HepG2 (cell line): ENCODE results near the gene ZSWIM7. TPM values are rescaled to one million over a fixed set of nuclear protein-coding genes. Genes with fewer than 3 reads are reported as not detected.

Source experiments
- ATAC-seq: fragments of 200-7000 bp; cut with Tn5 transposase; 3 replicates; pipeline ENCODE4 v1.9.1; 2020; ENCODE audit warnings: mild to moderate bottlenecking, moderate library complexity
- BruUV-seq: library from RNA; stranded (reverse); fragments of 400-500 nt; replicated peaks from 2 replicates; lab custom pipeline; 2021; lab: Mats Ljungman, UMichigan
- CTCF ChIA-PET: fragments of 300-600 bp; formaldehyde crosslinking; extraction: SDS; loops from one replicate; lab custom pipeline; 2021; ENCODE audit warnings: low total read pairs, inconsistent platforms, low intra/inter-chr PET ratio; lab: Yijun Ruan, JAX
- POLR2A ChIA-PET: fragments of 350-600 bp; sonication (Branson Sonifier 250); formaldehyde crosslinking; loops from one replicate; lab custom pipeline; 2020; ENCODE audit warnings: antibody characterized with exemption, inconsistent platforms; lab: Yijun Ruan, JAX
- DNase-seq: peaks from one replicate; pipeline ENCODE4 v3.0.0-alpha.2; 2015; ENCODE audit warnings: low spot score
- FAIRE-seq: peaks from 3 replicates; lab custom pipeline; 2011; peaks lifted over from hg19 to GRCh38; lab: Jason Lieb, UNC
- H2AFZ ChIP-seq: one replicate; pipeline ENCODE4 v1.6.1; 2011; ENCODE audit warnings: low read length, inconsistent platforms
- H3K27ac ChIP-seq: fragments of 300-600 bp; 3 replicates; pipeline ENCODE4 v1.8.0; 2011; ENCODE audit warnings: mixed run types, mild to moderate bottlenecking, mixed read lengths, low read length, inconsistent platforms; ENCODE audit not compliant: insufficient read depth; ENCODE audit errors: extremely low read length
- H3K27me3 ChIP-seq, 2 experiments: fragments of 200-600 bp in 1 of 2; 2 replicates in 1 of 2; 3 replicates in 1 of 2; pipeline versions ENCODE4 v1.6.0 to v1.8.0; 2011; ENCODE audit warnings: low read length in 2 of 2, mild to moderate bottlenecking in 2 of 2, moderate library complexity in 2 of 2, inconsistent platforms in 1 of 2; ENCODE audit not compliant: insufficient read depth in 2 of 2, control insufficient read depth in 1 of 2
- H3K36me3 ChIP-seq, 2 experiments: fragments of 200-600 bp in 1 of 2; replicated peaks in 1 of 2; 2 replicates in 1 of 2; 3 replicates in 1 of 2; pipeline versions ENCODE4 v1.5.1 to v1.8.0; 2011; ENCODE audit warnings: low read length in 2 of 2, inconsistent platforms in 1 of 2; ENCODE audit not compliant: insufficient read depth in 2 of 2, control insufficient read depth in 1 of 2
- H3K4me1 ChIP-seq: 2 replicates; pipeline ENCODE4 v1.5.1; 2012; ENCODE audit warnings: low read length, inconsistent platforms; ENCODE audit not compliant: insufficient read depth
- H3K4me2 ChIP-seq: 2 replicates; pipeline ENCODE4 v1.6.0; 2011; ENCODE audit warnings: low read depth, low read length, inconsistent platforms
- H3K4me3 ChIP-seq, 3 experiments: fragments of 200-600 bp in 1 of 3; sonication (generic), shearing (Covaris generic) in 1 of 3; replicated peaks in 1 of 3; 2 replicates each; pipeline ENCODE4 v1.5.1; 2011 to 2016; ENCODE audit warnings: low read length in 3 of 3, inconsistent platforms in 2 of 3, low read depth in 2 of 3, mild to moderate bottlenecking in 2 of 3, control low read depth in 1 of 3, mixed read lengths in 1 of 3; ENCODE audit not compliant: insufficient read depth in 1 of 3
- H3K79me2 ChIP-seq: one replicate; pipeline ENCODE4 v1.6.1; 2011; ENCODE audit warnings: low read length, inconsistent platforms; ENCODE audit not compliant: insufficient read depth
- H3K9ac ChIP-seq: 2 replicates; pipeline ENCODE4 v1.6.0; 2011; ENCODE audit warnings: mild to moderate bottlenecking, low read depth, low read length, inconsistent platforms; ENCODE audit not compliant: insufficient read depth
- H3K9me3 ChIP-seq: 2 replicates; pipeline ENCODE4 v1.5.1; 2012; ENCODE audit warnings: mild to moderate bottlenecking, low read length
- H4K20me1 ChIP-seq: 2 replicates; pipeline ENCODE4 v1.6.0; 2011; ENCODE audit warnings: inconsistent platforms, mild to moderate bottlenecking, low read length, moderate library complexity; ENCODE audit not compliant: insufficient read depth
- ATF5 ChIP-seq: sonication (generic); formaldehyde crosslinking; IDR thresholded peaks from 2 replicates; pipeline ENCODE4 v1.4.0; 2020; ENCODE audit warnings: mild to moderate bottlenecking, low read depth, missing genetic modification reagents
- ATRX ChIP-seq: sonication (generic); formaldehyde crosslinking; IDR thresholded peaks from 2 replicates; pipeline ENCODE4 v1.4.0; 2020; ENCODE audit warnings: missing genetic modification reagents, borderline replicate concordance
- BRCA1 ChIP-seq: sonication (generic); formaldehyde crosslinking; IDR thresholded peaks from 2 replicates; pipeline ENCODE4 v1.4.0; 2020; ENCODE audit warnings: missing genetic modification reagents
- GMEB2 ChIP-seq: IDR thresholded peaks from 2 replicates; pipeline ENCODE4 v1.6.1; 2016; ENCODE audit warnings: missing biosample characterization, missing genetic modification reagents, low read depth
- HOXA7 ChIP-seq: sonication (generic); formaldehyde crosslinking; IDR thresholded peaks from 2 replicates; pipeline ENCODE4 v1.8.1; 2022; ENCODE audit warnings: mild to moderate bottlenecking, missing genetic modification reagents, moderate library complexity
- NCOA5 ChIP-seq: sonication (generic); formaldehyde crosslinking; IDR thresholded peaks from 2 replicates; pipeline ENCODE4 v1.4.0; 2020; ENCODE audit warnings: missing genetic modification reagents
- RFX3 ChIP-seq: IDR thresholded peaks from 2 replicates; pipeline ENCODE4 v1.6.1; 2016; ENCODE audit warnings: missing biosample characterization, missing genetic modification reagents
- RFXANK ChIP-seq: IDR thresholded peaks from 2 replicates; pipeline ENCODE4 v1.6.1; 2016
- SMARCE1 ChIP-seq: fragments of 450-650 bp; IDR thresholded peaks from 2 replicates; pipeline ENCODE4 v1.6.1; 2017; ENCODE audit warnings: borderline replicate concordance
- ZNF557 ChIP-seq: sonication (generic); formaldehyde crosslinking; IDR thresholded peaks from 2 replicates; pipeline ENCODE4 v1.4.0; 2020; ENCODE audit warnings: missing genetic modification reagents
- ZNF589 ChIP-seq: sonication (generic); formaldehyde crosslinking; conservative IDR thresholded peaks from 2 replicates; pipeline ENCODE4 v1.8.0; 2022; ENCODE audit warnings: mild to moderate bottlenecking, moderate library complexity, missing genetic modification reagents
- ZNF792 ChIP-seq: IDR thresholded peaks from 2 replicates; pipeline ENCODE4 v1.6.1; 2016
- WGBS: methylation state at CpG from one replicate; pipeline ENCODE4 v1.1.6; 2017; ENCODE audit warnings: low lambda C conversion rate; 5-methylcytosine and 5-hydroxymethylcytosine counted together
- in situ Hi-C: cut with HindIII; loops from 2 replicates; pipeline ENCODE4 v1.10.0; 2017; ENCODE audit warnings: low pct_unique_long_range_greater_than_20kb; ENCODE audit not compliant: extremely low pct_ligation_motif_present
- intact Hi-C: fragments of 100-400 bp; cut with micrococcal nuclease; formaldehyde crosslinking; loops from one replicate; pipeline ENCODE4 v1.10.0; 2022; ENCODE audit not compliant: unreplicated experiment
- polyA plus RNA-seq, 8 experiments: library from polyadenylated mRNA; depleted of rRNA in 3 of 8; stranded (reverse) in 7 of 8; unstranded in 1 of 8; fragments of >200 nt; fragmentation: Illumina TruSeq in 4 of 8; extraction: Trizol in 4 of 8; gene quantifications; 2 replicates each; pipeline versions ENCODE4 v1.2.1 to v1.2.3, GENCODE V29; 2011 to 2016; ENCODE audit warnings: low read depth in 4 of 8, missing spikeins in 1 of 8, mixed read lengths in 1 of 8; ENCODE audit not compliant: insufficient read depth in 1 of 8
- total RNA-seq, 5 experiments: library from RNA; depleted of rRNA; stranded (reverse); fragments of >200 nt; fragmentation: Illumina TruSeq; extraction: Trizol; gene quantifications; 2 replicates each; pipeline ENCODE4 v1.2.3, GENCODE V29; 2016; ENCODE audit warnings: low read depth in 1 of 5
- TF ChIP-seq, protein P1 (sequence below), 2 experiments: sonication (generic) in 1 of 2; formaldehyde crosslinking in 1 of 2; IDR thresholded peaks; 2 replicates each; pipeline versions ENCODE4 v1.4.0 to v1.6.1; 2016 to 2020; ENCODE audit warnings: borderline replicate concordance in 1 of 2, low read depth in 1 of 2, mild to moderate bottlenecking in 1 of 2, missing genetic modification reagents in 1 of 2
- TF ChIP-seq, protein P2 (sequence below): IDR thresholded peaks from 2 replicates; pipeline ENCODE4 v1.6.1; 2012; ENCODE audit warnings: low read length, improper control_type of control experiment

Gene ZSWIM7
- total and polyA plus RNA-seq, 2 of the 13 experiments (the other 11 are each of a cell fraction or from before 2014, with no cell fraction given), result 13.1 to 28.1 TPM

GRCh38 chr17:15965528-15965927, 34.0 kb downstream of the ZSWIM7 start:
- Histone ChIP-seq H4K20me1 (no peaks in the 10 kb centered on the region), H3K27ac (peak overlapping the region; percentile 84), H3K4me1 (peaks cover 50% of the 10 kb centered on the region), H3K9me3 (no peaks in the 10 kb centered on the region), H3K9ac (peak overlapping the region; percentile 39; the same call in 1 of the 2 replicates), H3K27me3 (no peaks in the 10 kb centered on the region), H3K4me3 (peak overlapping the region in 2 of 3 experiments; percentile 25 to 75; a peak in 3 of 6 replicates), H3K4me2 (peak overlapping the region; percentile 99), H3K79me2 (peaks cover 22% of the 10 kb centered on the region), H3K36me3 (peaks cover 0 to 2% of the 10 kb centered on the region in 2 experiments; a peak in 3 of 5 replicates), H2AFZ (no peak overlapping the region)
- 61% methylated on average over 5 of the region's 6 CpGs for WGBS
- intact Hi-C loops, result no loop called here
- CTCF ChIA-PET, result no interaction called here
- BruUV-seq, result no TSS peak
- TF ChIP-seq SMARCE1, result no peak
- no peak for TF ChIP-seq RFX3 (CRISPR knock-in tag)
- TF ChIP-seq, protein P1, sequence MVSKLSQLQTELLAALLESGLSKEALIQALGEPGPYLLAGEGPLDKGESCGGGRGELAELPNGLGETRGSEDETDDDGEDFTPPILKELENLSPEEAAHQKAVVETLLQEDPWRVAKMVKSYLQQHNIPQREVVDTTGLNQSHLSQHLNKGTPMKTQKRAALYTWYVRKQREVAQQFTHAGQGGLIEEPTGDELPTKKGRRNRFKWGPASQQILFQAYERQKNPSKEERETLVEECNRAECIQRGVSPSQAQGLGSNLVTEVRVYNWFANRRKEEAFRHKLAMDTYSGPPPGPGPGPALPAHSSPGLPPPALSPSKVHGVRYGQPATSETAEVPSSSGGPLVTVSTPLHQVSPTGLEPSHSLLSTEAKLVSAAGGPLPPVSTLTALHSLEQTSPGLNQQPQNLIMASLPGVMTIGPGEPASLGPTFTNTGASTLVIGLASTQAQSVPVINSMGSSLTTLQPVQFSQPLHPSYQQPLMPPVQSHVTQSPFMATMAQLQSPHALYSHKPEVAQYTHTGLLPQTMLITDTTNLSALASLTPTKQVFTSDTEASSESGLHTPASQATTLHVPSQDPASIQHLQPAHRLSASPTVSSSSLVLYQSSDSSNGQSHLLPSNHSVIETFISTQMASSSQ (IDR thresholded peaks at IDR 0.05; ENCODE audit: low read depth), result no peak
- TF ChIP-seq, protein P1 (CRISPR knock-in tag; IDR thresholded peaks at IDR 0.05; ENCODE audit: borderline replicate concordance), result no peak
- no peak for TF ChIP-seq NCOA5 (CRISPR knock-in tag)
- TF ChIP-seq ATRX, result no peak
- TF ChIP-seq RFXANK (CRISPR knock-in tag), result no peak
- no peak for TF ChIP-seq ZNF557 (CRISPR knock-in tag)
- TF ChIP-seq HOXA7 (CRISPR knock-in tag), result no peak
- TF ChIP-seq ZNF792 (CRISPR knock-in tag), result no peak
- TF ChIP-seq ATF5 (CRISPR knock-in tag), result no peak
- no peak for TF ChIP-seq BRCA1 (CRISPR knock-in tag)
- TF ChIP-seq, protein P2, sequence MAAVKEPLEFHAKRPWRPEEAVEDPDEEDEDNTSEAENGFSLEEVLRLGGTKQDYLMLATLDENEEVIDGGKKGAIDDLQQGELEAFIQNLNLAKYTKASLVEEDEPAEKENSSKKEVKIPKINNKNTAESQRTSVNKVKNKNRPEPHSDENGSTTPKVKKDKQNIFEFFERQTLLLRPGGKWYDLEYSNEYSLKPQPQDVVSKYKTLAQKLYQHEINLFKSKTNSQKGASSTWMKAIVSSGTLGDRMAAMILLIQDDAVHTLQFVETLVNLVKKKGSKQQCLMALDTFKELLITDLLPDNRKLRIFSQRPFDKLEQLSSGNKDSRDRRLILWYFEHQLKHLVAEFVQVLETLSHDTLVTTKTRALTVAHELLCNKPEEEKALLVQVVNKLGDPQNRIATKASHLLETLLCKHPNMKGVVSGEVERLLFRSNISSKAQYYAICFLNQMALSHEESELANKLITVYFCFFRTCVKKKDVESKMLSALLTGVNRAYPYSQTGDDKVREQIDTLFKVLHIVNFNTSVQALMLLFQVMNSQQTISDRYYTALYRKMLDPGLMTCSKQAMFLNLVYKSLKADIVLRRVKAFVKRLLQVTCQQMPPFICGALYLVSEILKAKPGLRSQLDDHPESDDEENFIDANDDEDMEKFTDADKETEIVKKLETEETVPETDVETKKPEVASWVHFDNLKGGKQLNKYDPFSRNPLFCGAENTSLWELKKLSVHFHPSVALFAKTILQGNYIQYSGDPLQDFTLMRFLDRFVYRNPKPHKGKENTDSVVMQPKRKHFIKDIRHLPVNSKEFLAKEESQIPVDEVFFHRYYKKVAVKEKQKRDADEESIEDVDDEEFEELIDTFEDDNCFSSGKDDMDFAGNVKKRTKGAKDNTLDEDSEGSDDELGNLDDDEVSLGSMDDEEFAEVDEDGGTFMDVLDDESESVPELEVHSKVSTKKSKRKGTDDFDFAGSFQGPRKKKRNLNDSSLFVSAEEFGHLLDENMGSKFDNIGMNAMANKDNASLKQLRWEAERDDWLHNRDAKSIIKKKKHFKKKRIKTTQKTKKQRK, result no peak
- TF ChIP-seq ZNF589 (CRISPR knock-in tag), result no peak
- TF ChIP-seq GMEB2, result no peak
- no peak for DNase-seq
- in situ Hi-C loops, result no loop called here
- ATAC-seq, result peak; percentile 11
- POLR2A ChIA-PET, result interaction anchor here (1.5 to 1.7 kb wide), 2 partner anchors 20 to 34 kb away, joined by 12 to 15 read pairs; partner anchors contain the start of genes ADORA2B, TTC19 and ZSWIM7
- no peak for FAIRE-seq
